ENCODE data around the gene PIP4P1. TPM values are rescaled to one million over a fixed set of nuclear protein-coding genes. Genes with fewer than 3 reads are reported as not detected.

The PIP4P1 gene
- total RNA-seq, 1 donor from 2014 or later, result 19.5 TPM

DNA sequence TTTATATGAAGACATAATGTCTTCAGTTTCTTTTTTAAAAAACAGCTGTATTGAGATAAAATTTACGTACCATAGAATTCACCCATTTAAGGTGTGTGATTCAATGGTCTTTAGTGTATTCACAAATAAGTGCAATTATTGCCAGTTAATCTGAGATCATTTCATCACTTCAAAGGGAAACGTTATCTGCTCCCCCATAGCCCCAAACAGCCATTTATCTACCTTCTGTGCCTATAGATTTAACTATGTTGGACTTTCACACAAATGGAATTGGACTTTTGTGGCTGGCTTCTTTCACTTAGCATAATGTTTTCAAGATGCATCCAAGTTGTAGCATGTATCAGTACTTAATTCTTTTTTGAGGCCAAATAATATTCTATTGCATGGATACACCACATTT is 17.7 kb upstream of the PIP4P1 start:
- Histone ChIP-seq H3K79me2 (ENCODE audit: insufficient read depth, low read length) (no peaks in the 10 kb centered on the region), H3K27ac (ENCODE audit: low read depth, low read length) (no peak overlapping the region), H3K9ac (ENCODE audit: low read length) (no peak overlapping the region), H4K20me1 (ENCODE audit: insufficient read depth, low read length) (peaks cover 10% of the 10 kb centered on the region), H3K4me2 (ENCODE audit: low read length) (no peak overlapping the region), H3K27me3 (ENCODE audit: insufficient read depth, low read length) (peaks cover 6% of the 10 kb centered on the region), H3K4me3 (ENCODE audit: insufficient read depth, low read depth, low read length) (no peak overlapping the region), H3K9me3 (ENCODE audit: insufficient read depth, low read depth, low read length) (no peaks in the 10 kb centered on the region), H3K4me1 (ENCODE audit: insufficient read depth, low read length) (peaks cover 10% of the 10 kb centered on the region), H2AFZ (ENCODE audit: low read depth, low read length) (no peak overlapping the region), H3K36me3 (ENCODE audit: insufficient read depth, low read length) (peaks cover 26% of the 10 kb centered on the region)
- DNase-seq (ENCODE audit: low read depth) (no peak), FAIRE-seq (no peak)
- Mint-ChIP-seq H3K27ac (ENCODE audit: unreplicated experiment) (no peak overlapping the region), H3K9me3 (ENCODE audit: unreplicated experiment) (no peaks in the 10 kb centered on the region), H3K27me3 (ENCODE audit: low read depth, unreplicated experiment) (no peaks in the 10 kb centered on the region), H3K4me1 (ENCODE audit: low read depth, unreplicated experiment) (peaks cover 6% of the 10 kb centered on the region), H3K4me3 (ENCODE audit: unreplicated experiment) (no peak overlapping the region), H3K36me3 (ENCODE audit: low read depth, unreplicated experiment) (peaks cover 16% of the 10 kb centered on the region)
- TF ChIP-seq, protein P1, sequence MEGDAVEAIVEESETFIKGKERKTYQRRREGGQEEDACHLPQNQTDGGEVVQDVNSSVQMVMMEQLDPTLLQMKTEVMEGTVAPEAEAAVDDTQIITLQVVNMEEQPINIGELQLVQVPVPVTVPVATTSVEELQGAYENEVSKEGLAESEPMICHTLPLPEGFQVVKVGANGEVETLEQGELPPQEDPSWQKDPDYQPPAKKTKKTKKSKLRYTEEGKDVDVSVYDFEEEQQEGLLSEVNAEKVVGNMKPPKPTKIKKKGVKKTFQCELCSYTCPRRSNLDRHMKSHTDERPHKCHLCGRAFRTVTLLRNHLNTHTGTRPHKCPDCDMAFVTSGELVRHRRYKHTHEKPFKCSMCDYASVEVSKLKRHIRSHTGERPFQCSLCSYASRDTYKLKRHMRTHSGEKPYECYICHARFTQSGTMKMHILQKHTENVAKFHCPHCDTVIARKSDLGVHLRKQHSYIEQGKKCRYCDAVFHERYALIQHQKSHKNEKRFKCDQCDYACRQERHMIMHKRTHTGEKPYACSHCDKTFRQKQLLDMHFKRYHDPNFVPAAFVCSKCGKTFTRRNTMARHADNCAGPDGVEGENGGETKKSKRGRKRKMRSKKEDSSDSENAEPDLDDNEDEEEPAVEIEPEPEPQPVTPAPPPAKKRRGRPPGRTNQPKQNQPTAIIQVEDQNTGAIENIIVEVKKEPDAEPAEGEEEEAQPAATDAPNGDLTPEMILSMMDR (IDR thresholded peaks at IDR 0.05; ENCODE audit: insufficient read depth, low read depth, low read length), result no peak
- TF ChIP-seq EZH2 (IDR thresholded peaks at IDR 0.05; ENCODE audit: insufficient read depth, low read length), result no peak

DNA sequence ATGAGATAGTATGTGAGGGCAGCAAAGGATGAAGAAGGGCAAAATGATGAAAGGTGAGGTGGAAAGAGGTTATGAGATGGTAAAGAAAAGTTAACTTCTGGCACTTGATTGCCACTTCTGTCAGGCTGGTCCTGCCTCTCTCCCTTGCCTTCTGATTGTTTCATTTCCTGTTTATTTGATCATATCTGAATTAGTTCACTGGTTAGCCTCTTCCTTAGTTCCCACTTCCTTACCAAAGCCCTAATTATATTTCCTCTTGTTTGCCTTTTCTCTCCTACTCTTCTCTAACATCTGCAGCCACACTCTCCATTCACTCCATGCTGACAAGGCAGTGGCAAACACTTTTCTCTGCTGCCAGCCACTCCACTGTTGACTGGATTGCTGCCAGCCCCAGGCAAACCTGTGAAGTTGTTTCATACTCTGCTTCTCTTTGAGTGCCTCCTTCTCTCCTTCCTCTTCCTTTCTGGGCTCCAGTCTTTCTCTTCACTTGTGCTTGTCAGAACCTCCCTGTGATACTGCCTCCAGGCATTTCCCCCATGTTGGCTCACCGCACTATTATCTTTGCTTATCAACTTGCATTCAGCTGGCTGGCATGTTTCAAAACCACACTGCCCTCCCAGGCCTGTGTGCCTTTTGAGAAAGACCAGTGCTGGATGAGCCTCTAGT is 16.1 kb upstream of the PIP4P1 start:
- DNase-seq (ENCODE audit: low read depth) (peak; percentile 69), FAIRE-seq (no peak)
- Histone ChIP-seq H3K27me3 (ENCODE audit: insufficient read depth, low read length) (no peaks in the 10 kb centered on the region), H3K9me3 (ENCODE audit: insufficient read depth, low read depth, low read length) (no peaks in the 10 kb centered on the region), H3K36me3 (ENCODE audit: insufficient read depth, low read length) (peaks cover 31% of the 10 kb centered on the region), H3K9ac (ENCODE audit: low read length) (no peak overlapping the region), H3K4me1 (ENCODE audit: insufficient read depth, low read length) (peaks cover 10% of the 10 kb centered on the region), H3K27ac (ENCODE audit: low read depth, low read length) (no peak overlapping the region), H3K4me2 (ENCODE audit: low read length) (peak overlapping the region; percentile 57), H3K4me3 (ENCODE audit: insufficient read depth, low read depth, low read length) (no peak overlapping the region), H4K20me1 (ENCODE audit: insufficient read depth, low read length) (peaks cover 10% of the 10 kb centered on the region), H3K79me2 (ENCODE audit: insufficient read depth, low read length) (peaks cover 2% of the 10 kb centered on the region), H2AFZ (ENCODE audit: low read depth, low read length) (no peak overlapping the region)
- Mint-ChIP-seq H3K9me3 (ENCODE audit: unreplicated experiment) (no peaks in the 10 kb centered on the region), H3K27me3 (ENCODE audit: low read depth, unreplicated experiment) (no peaks in the 10 kb centered on the region), H3K27ac (ENCODE audit: unreplicated experiment) (peak overlapping the region; percentile 59), H3K4me1 (ENCODE audit: low read depth, unreplicated experiment) (peaks cover 6% of the 10 kb centered on the region), H3K36me3 (ENCODE audit: low read depth, unreplicated experiment) (peaks cover 18% of the 10 kb centered on the region), H3K4me3 (ENCODE audit: unreplicated experiment) (peak overlapping the region; percentile 12)
- no peak for TF ChIP-seq EZH2 (IDR thresholded peaks at IDR 0.05; ENCODE audit: insufficient read depth, low read length)
- TF ChIP-seq, protein P1 (IDR thresholded peaks at IDR 0.05; ENCODE audit: insufficient read depth, low read depth, low read length), result no peak

DNA sequence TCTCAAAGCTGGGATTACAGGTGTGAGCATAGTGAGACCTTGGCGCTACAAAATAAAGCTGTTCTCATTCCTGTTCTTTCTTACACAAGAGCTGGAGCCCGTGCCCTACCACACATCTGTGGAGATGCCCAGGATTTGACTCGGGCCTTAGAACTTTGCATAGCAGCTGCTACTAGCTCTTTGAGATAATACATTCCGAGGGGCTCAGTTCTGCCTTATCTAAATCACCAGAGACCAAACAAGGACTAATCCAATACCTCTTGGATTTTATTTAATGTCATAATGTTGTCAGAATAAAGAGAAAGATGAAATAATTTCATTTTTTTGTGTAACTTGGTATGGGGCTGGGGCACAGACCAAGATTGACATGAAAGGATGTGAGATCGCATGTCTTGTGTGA is 15.5 kb upstream of the PIP4P1 start:
- DNase-seq (ENCODE audit: low read depth) (no peak), FAIRE-seq (no peak)
- Histone ChIP-seq H3K4me3 (ENCODE audit: insufficient read depth, low read depth, low read length) (no peak overlapping the region), H3K9me3 (ENCODE audit: insufficient read depth, low read depth, low read length) (no peaks in the 10 kb centered on the region), H3K4me2 (ENCODE audit: low read length) (peak overlapping the region; percentile 57), H3K79me2 (ENCODE audit: insufficient read depth, low read length) (peaks cover 8% of the 10 kb centered on the region), H4K20me1 (ENCODE audit: insufficient read depth, low read length) (peaks cover 16% of the 10 kb centered on the region), H3K4me1 (ENCODE audit: insufficient read depth, low read length) (peaks cover 10% of the 10 kb centered on the region), H3K36me3 (ENCODE audit: insufficient read depth, low read length) (peaks cover 36% of the 10 kb centered on the region), H2AFZ (ENCODE audit: low read depth, low read length) (no peak overlapping the region), H3K9ac (ENCODE audit: low read length) (no peak overlapping the region), H3K27ac (ENCODE audit: low read depth, low read length) (no peak overlapping the region), H3K27me3 (ENCODE audit: insufficient read depth, low read length) (no peaks in the 10 kb centered on the region)
- TF ChIP-seq, protein P1 (IDR thresholded peaks at IDR 0.05; ENCODE audit: insufficient read depth, low read depth, low read length), result no peak
- TF ChIP-seq EZH2 (IDR thresholded peaks at IDR 0.05; ENCODE audit: insufficient read depth, low read length), result no peak
- peaks cover 18% of the 10 kb centered on the region for H3K36me3 Mint-ChIP-seq (ENCODE audit: low read depth, unreplicated experiment)
- no peaks in the 10 kb centered on the region for H3K9me3 Mint-ChIP-seq (ENCODE audit: unreplicated experiment)
- H3K27me3 Mint-ChIP-seq (ENCODE audit: low read depth, unreplicated experiment), result no peaks in the 10 kb centered on the region
- peaks cover 6% of the 10 kb centered on the region for H3K4me1 Mint-ChIP-seq (ENCODE audit: low read depth, unreplicated experiment)
- no peak overlapping the region for H3K4me3 Mint-ChIP-seq (ENCODE audit: unreplicated experiment)
- no peak overlapping the region for H3K27ac Mint-ChIP-seq (ENCODE audit: unreplicated experiment)
